AG04449 (cell line): ENCODE data around the gene MINDY4B.

Experiments used
- CTCF ChIA-PET: fragments of 350-600 bp; formaldehyde crosslinking; extraction: SDS; loops from one replicate; lab custom pipeline; 2021; ENCODE audit warnings: antibody characterized with exemption; lab: Yijun Ruan, JAX
- POLR2A ChIA-PET: fragments of 400-600, 350-600 bp; formaldehyde crosslinking; extraction: SDS; loops from one replicate; lab custom pipeline; 2020; ENCODE audit warnings: antibody characterized with exemption, inconsistent platforms; lab: Yijun Ruan, JAX
- DNase-seq: peaks from one replicate; pipeline ENCODE4 v3.0.0-alpha.2; 2010; ENCODE audit warnings: low read depth, low spot score
- H3K4me3 ChIP-seq: 2 replicates; pipeline ENCODE4 v1.5.1; 2011; ENCODE audit warnings: low read depth, mild to moderate bottlenecking, control low read depth, low read length
- TF ChIP-seq, protein P1 (sequence below): IDR thresholded peaks from one replicate; pipeline ENCODE4 v1.5.1; 2011; ENCODE audit warnings: mild to moderate bottlenecking, moderate library complexity, low read length, control low read depth, inconsistent platforms; ENCODE audit not compliant: insufficient read depth; ENCODE audit errors: missing control alignments

MINDY4B gene

DNA sequence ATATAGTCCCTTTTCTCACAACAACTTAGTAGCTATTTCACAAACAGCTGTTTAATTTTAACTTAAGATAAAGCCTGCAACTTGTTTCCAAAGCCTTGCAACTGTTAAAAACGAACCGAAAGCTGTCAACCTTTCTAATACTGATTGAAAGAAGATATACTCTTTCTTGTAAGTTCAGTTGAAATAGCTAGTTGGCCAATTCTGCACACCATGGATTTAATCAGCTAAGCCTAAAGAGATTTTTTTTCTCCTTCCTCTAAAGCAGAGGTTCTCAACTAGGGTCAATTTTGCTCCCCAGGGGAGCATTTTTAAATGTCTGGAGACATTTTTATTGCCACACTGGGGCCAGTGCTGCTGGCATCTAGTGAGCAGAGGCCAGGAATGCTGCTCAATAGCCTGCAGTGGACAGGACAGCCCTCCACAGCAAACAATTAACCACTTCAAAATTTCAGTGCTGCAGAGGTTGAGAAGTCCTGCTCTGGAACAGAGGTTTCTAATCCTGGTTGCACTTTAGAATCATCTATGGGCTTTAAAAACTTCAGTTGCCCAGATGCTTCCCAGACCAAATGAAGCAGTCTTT is 26.2 kb downstream of the MINDY4B start:
- DNase-seq = no peak
- ChIA-PET POLR2A (no interaction called here), CTCF (interaction anchor here (1.1 to 2.1 kb wide), 2 partner anchors 14 to 158 kb away, joined by 5 to 6 read pairs; no protein-coding TSS in a partner anchor)
- no peak overlapping the region for H3K4me3 ChIP-seq
- TF ChIP-seq, protein P1, sequence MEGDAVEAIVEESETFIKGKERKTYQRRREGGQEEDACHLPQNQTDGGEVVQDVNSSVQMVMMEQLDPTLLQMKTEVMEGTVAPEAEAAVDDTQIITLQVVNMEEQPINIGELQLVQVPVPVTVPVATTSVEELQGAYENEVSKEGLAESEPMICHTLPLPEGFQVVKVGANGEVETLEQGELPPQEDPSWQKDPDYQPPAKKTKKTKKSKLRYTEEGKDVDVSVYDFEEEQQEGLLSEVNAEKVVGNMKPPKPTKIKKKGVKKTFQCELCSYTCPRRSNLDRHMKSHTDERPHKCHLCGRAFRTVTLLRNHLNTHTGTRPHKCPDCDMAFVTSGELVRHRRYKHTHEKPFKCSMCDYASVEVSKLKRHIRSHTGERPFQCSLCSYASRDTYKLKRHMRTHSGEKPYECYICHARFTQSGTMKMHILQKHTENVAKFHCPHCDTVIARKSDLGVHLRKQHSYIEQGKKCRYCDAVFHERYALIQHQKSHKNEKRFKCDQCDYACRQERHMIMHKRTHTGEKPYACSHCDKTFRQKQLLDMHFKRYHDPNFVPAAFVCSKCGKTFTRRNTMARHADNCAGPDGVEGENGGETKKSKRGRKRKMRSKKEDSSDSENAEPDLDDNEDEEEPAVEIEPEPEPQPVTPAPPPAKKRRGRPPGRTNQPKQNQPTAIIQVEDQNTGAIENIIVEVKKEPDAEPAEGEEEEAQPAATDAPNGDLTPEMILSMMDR = no peak

DNA sequence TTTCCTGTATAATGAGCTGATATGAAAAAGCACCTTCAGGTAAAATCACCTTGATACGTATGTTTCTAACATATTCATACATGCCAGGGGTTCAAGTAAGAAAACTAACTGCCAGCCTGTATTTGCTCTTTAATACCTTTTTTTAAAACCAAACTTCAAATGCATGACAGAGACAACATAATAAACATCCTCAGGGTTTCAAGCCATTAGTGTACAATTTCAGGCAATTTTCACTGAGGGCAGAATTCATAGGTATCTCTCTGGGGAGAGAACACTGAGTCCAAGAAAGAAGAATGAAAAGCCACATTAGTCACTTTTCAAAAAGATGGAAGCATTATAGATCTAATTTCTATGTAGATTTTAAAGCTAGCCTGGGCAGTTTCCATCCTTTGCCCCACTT is 26.9 kb downstream of the MINDY4B start:
- TF ChIP-seq, protein P1 = no peak
- CTCF ChIA-PET = interaction anchor here (1.1 to 2.1 kb wide), 2 partner anchors 13 to 157 kb away, joined by 5 to 6 read pairs; no protein-coding TSS in a partner anchor
- no peak overlapping the region for H3K4me3 ChIP-seq
- POLR2A ChIA-PET = no interaction called here
- DNase-seq = no peak

DNA sequence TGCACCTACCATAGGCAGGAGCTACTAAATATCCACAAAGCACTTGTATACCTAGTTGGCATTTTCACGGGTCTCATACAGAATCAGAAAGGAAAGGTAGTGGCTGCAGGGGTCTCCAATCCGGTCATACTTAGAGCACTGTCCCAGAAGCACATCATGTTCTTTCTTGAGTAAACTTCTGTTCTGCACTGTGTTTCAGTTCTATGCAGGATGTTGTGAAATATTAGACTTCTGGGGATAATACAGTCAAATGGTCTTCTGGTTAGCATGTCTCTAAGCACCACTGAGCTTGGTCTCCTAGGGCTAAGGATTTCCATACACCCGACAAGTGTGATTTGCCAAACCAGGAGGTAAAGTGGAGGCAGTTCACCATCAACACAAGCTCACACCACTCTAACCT is 27.9 kb downstream of the MINDY4B start:
- TF ChIP-seq, protein P1 = no peak
- ChIA-PET POLR2A (no interaction called here), CTCF (interaction anchor here (2.1 kb wide), 1 partner anchor 156 kb away, joined by 6 read pairs; no protein-coding TSS in a partner anchor)
- H3K4me3 ChIP-seq = no peak overlapping the region
- no peak for DNase-seq

DNA sequence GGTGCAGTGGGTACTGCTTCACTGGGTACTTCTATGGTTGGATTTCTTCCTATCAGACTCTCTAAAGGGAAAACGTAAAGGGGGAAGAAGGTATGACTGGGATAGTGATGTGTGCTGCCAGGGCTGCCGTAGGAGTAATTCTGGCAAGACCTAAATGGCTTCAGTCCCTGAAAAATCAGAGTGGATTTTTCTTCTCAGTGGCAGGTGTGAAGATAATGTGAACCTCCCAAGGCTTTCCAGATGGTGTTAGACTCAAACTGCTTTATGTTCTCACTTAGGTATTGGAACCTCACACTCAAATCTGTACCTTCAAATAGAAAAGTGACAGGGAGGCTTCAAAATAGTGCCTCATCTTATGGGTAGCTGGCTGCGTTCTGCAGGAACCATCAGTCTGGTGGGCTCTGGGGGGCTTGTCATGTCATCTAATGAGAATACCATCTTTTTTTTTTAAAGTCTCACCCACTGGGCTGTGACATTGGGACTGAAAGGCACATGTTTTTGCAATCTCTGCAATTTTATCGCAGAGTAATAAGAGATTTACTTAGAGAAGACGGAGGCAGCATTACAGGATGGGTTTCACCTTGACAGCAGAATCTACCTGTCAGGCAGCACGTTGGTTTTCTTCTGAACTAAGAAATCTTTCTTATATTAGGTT is 28.5 kb downstream of the MINDY4B start:
- ChIA-PET POLR2A (no interaction called here), CTCF (no interaction called here)
- no peak overlapping the region for H3K4me3 ChIP-seq
- TF ChIP-seq, protein P1 = no peak
- DNase-seq = no peak

DNA sequence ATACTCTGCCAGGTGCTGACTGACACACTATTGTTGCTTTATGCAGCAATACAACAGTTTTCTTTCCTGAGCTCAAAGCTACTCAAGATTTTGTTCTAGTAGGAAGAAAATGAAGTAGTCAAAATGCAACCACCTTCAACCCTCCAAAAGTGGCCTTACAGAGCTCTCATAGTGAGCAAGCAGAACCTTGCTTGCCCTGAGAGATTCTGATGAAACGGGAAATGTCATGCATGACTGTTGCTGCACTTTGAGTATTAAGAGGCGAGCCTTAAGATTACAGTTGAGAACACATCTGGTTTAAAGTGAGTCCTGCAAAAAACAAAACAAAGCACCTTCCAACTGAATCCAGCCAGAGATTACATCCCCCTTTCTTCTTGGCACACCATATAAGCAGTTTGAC is 29.7 kb downstream of the MINDY4B start:
- TF ChIP-seq, protein P1 = no peak
- ChIA-PET CTCF (interaction anchor here (1.3 kb wide), 1 partner anchor 11 kb away, joined by 3 read pairs; no protein-coding TSS in a partner anchor), POLR2A (no interaction called here)
- no peak for DNase-seq
- H3K4me3 ChIP-seq = no peak overlapping the region

DNA sequence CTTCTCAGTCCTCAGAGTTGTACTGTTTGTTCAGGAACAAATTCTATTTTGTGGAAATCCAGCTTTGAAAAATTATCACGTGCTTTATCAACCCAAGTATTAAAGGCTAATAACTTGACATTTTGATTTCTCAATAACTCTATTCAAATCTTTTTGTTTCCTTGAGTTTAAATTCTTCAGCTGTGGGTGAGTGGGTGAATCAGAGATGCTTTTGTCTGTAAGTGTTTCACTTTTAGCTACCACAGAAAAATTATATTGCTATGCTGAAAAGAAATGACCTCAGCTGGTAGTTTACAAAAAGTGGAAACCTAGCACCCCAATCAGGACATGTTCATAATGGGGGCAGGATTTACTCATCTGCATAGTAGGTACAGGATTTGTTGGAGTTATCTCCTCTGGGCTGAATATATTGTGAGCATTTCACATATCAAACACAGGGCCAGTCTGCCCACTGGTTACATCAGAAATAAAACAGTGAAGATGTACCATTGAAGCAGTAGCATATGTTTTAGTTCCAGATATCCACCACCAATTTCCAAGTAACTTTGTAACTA is 30.5 kb downstream of the MINDY4B start:
- no peak overlapping the region for H3K4me3 ChIP-seq
- POLR2A ChIA-PET = no interaction called here
- CTCF ChIA-PET = interaction anchor here (0.9 to 1.3 kb wide), 3 partner anchors 10 to 156 kb away, joined by 3 read pairs; no protein-coding TSS in a partner anchor
- DNase-seq = no peak
- TF ChIP-seq, protein P1 = no peak
